Measurements from ENCODE around the gene CISH.

Gene CISH

GRCh38 chr3:50627407-50628051, 16.0 kb upstream of the CISH start:
- peak; percentile 20 for TF ChIP-seq CTCF (IDR thresholded peaks at IDR 0.05)
- no peak overlapping the region for H3K27ac ChIP-seq
- peaks cover 47% of the 10 kb centered on the region for H3K79me2 ChIP-seq
- no peak overlapping the region for H2AFZ ChIP-seq
- no peaks in the 10 kb centered on the region for H3K27me3 ChIP-seq (ENCODE audit: control insufficient read depth, insufficient read depth, low read length)
- no peak overlapping the region for H3K4me3 ChIP-seq (ENCODE audit: low read depth, low read length)
- no peaks in the 10 kb centered on the region for H3K36me3 ChIP-seq (ENCODE audit: control insufficient read depth, insufficient read depth, low read length)
- no peak overlapping the region for H3K9ac ChIP-seq
- no peaks in the 10 kb centered on the region for H3K9me3 ChIP-seq (ENCODE audit: control insufficient read depth, low read length)
- H3K4me1 ChIP-seq, result peaks cover 38% of the 10 kb centered on the region
- no peak overlapping the region for H3K4me2 ChIP-seq (ENCODE audit: low read length)

GRCh38 chr3:50626401-50626800, 14.8 kb upstream of the CISH start:
- TF ChIP-seq CTCF (IDR thresholded peaks at IDR 0.05), result no peak
- no peaks in the 10 kb centered on the region for H3K36me3 ChIP-seq (ENCODE audit: control insufficient read depth, insufficient read depth, low read length)
- H3K4me2 ChIP-seq (ENCODE audit: low read length), result no peak overlapping the region
- H2AFZ ChIP-seq, result no peak overlapping the region
- H3K4me1 ChIP-seq, result peaks cover 33% of the 10 kb centered on the region
- H3K27ac ChIP-seq, result peak overlapping the region; percentile 47
- H3K9me3 ChIP-seq (ENCODE audit: control insufficient read depth, low read length), result no peaks in the 10 kb centered on the region
- H3K9ac ChIP-seq, result no peak overlapping the region
- no peaks in the 10 kb centered on the region for H3K27me3 ChIP-seq (ENCODE audit: control insufficient read depth, insufficient read depth, low read length)
- H3K79me2 ChIP-seq, result peaks cover 43% of the 10 kb centered on the region
- no peak overlapping the region for H3K4me3 ChIP-seq (ENCODE audit: low read depth, low read length)

GRCh38 chr3:50625231-50626182, 13.9 kb upstream of the CISH start:
- no peaks in the 10 kb centered on the region for H3K36me3 ChIP-seq (ENCODE audit: control insufficient read depth, insufficient read depth, low read length)
- no peaks in the 10 kb centered on the region for H3K27me3 ChIP-seq (ENCODE audit: control insufficient read depth, insufficient read depth, low read length)
- no peak overlapping the region for H3K9ac ChIP-seq
- no peak for TF ChIP-seq CTCF (IDR thresholded peaks at IDR 0.05)
- peaks cover 27% of the 10 kb centered on the region for H3K4me1 ChIP-seq
- no peaks in the 10 kb centered on the region for H3K9me3 ChIP-seq (ENCODE audit: control insufficient read depth, low read length)
- no peak overlapping the region for H3K4me2 ChIP-seq (ENCODE audit: low read length)
- peak overlapping the region; percentile 47 for H3K27ac ChIP-seq
- no peak overlapping the region for H3K4me3 ChIP-seq (ENCODE audit: low read depth, low read length)
- peak overlapping the region; percentile 45 for H2AFZ ChIP-seq
- peaks cover 41% of the 10 kb centered on the region for H3K79me2 ChIP-seq

- Histone ChIP-seq H3K4me2 (ENCODE audit: low read length) (no peak overlapping the region), H2AFZ (no peak overlapping the region), H3K9ac (no peak overlapping the region), H3K79me2 (peaks cover 40% of the 10 kb centered on the region), H3K36me3 (ENCODE audit: control insufficient read depth, insufficient read depth, low read length) (no peaks in the 10 kb centered on the region), H3K4me3 (ENCODE audit: low read depth, low read length) (no peak overlapping the region), H3K9me3 (ENCODE audit: control insufficient read depth, low read length) (no peaks in the 10 kb centered on the region), H3K27me3 (ENCODE audit: control insufficient read depth, insufficient read depth, low read length) (no peaks in the 10 kb centered on the region), H3K27ac (peak overlapping the region; percentile 47), H3K4me1 (peaks cover 27% of the 10 kb centered on the region)
- no peak for TF ChIP-seq CTCF (IDR thresholded peaks at IDR 0.05)
Measured at GRCh38 chr3:50624634-50625033, 13.1 kb upstream of the CISH start.
